K562 (cell line): ENCODE results near the gene HOGA1. TPM values are rescaled to one million over a fixed set of nuclear protein-coding genes. Genes with fewer than 3 reads are reported as not detected.

ENCODE experiments used
- BRCA1 ChIP-seq, 2 experiments: fragments of 450-650 bp in 1 of 2; sonication (generic) in 1 of 2; formaldehyde crosslinking in 1 of 2; IDR thresholded peaks; 2 replicates each; pipeline versions ENCODE4 v1.5.0 to v1.6.1; 2017 to 2020; ENCODE audit warnings: mild to moderate bottlenecking in 1 of 2, missing genetic modification reagents in 1 of 2
- DMBX1 ChIP-seq: fragments of 250-450 bp; sonication (Bioruptor Pico); IDR thresholded peaks from 2 replicates; pipeline ENCODE4 v1.8.0; 2022; ENCODE audit warnings: inconsistent platforms, mild to moderate bottlenecking, moderate library complexity, borderline replicate concordance
- EWSR1 ChIP-seq: fragments of 450-650 bp; IDR thresholded peaks from 2 replicates; pipeline ENCODE4 v1.6.1; 2018; ENCODE audit warnings: borderline replicate concordance, mild to moderate bottlenecking, low read depth, moderate library complexity; ENCODE audit not compliant: partially characterized antibody
- GATAD2A ChIP-seq: fragments of 450-650 bp; IDR thresholded peaks from 2 replicates; pipeline ENCODE4 v1.6.1; 2017
- HDAC8 ChIP-seq: fragments of 450-650 bp; IDR thresholded peaks from 2 replicates; pipeline ENCODE4 v1.6.1; 2016; ENCODE audit warnings: mild to moderate bottlenecking, missing genetic modification characterization, moderate library complexity, missing compliant biosample characterization
- HSF4 ChIP-seq: fragments of 250-450 bp; sonication (Bioruptor Pico); IDR thresholded peaks from 2 replicates; pipeline ENCODE4 v2.1.2; 2022; ENCODE audit warnings: mild to moderate bottlenecking, moderate library complexity, borderline replicate concordance
- KDM1A ChIP-seq, 2 experiments: fragments of 450-650 bp; IDR thresholded peaks; 2 replicates each; pipeline ENCODE4 v1.6.1; 2016; ENCODE audit warnings: mild to moderate bottlenecking in 2 of 2
- MCM7 ChIP-seq, 2 experiments: fragments of 450-650 bp; IDR thresholded peaks; 2 replicates each; pipeline ENCODE4 v1.6.1; 2016 to 2018
- ZFP36 ChIP-seq: fragments of 150-350 bp; IDR thresholded peaks from 2 replicates; pipeline ENCODE4 v1.6.1; 2018; ENCODE audit warnings: low read length, low read depth; ENCODE audit not compliant: partially characterized antibody
- ZNF316 ChIP-seq: fragments of 450-650 bp; IDR thresholded peaks from 2 replicates; pipeline ENCODE4 v1.6.1; 2016
- ZNF583 ChIP-seq: fragments of 250-450 bp; sonication (Bioruptor Pico); IDR thresholded peaks from 2 replicates; pipeline ENCODE4 v1.4.0; 2020
- ZNF699 ChIP-seq: fragments of 250-450 bp; sonication (Bioruptor Pico); IDR thresholded peaks from 2 replicates; pipeline ENCODE4 v1.8.0; 2021; ENCODE audit warnings: mild to moderate bottlenecking, moderate library complexity; ENCODE audit not compliant: insufficient replicate concordance
- polyA plus RNA-seq, 8 experiments: library from polyadenylated mRNA; depleted of rRNA in 4 of 8; stranded (reverse) in 5 of 8; unstranded in 3 of 8; fragments of >200 nt; fragmentation: Nextera tagmentation in 2 of 8; fragmentation: Illumina TruSeq in 1 of 8; extraction: Ambion mirVana in 2 of 8; extraction: Trizol in 1 of 8; gene quantifications; 2 replicates each; pipeline versions ENCODE4 v1.2.1 to v1.2.3, GENCODE V29; 2011 to 2014; ENCODE audit warnings: inconsistent platforms in 1 of 8, missing spikeins in 1 of 8
- total RNA-seq, 7 experiments: library from RNA; depleted of rRNA in 6 of 7; stranded (reverse); fragments of >200 nt in 6 of 7; fragmentation: Illumina TruSeq in 2 of 7; extraction: Trizol in 2 of 7; gene quantifications; 2 replicates each; pipeline versions ENCODE4 v1.2.1 to v1.2.3, GENCODE V29; 2011 to 2021; ENCODE audit warnings: low replicate concordance in 1 of 7
- TF ChIP-seq, protein P1 (sequence below), 2 experiments: fragments of 450-650 bp in 1 of 2; sonication (generic) in 1 of 2; formaldehyde crosslinking in 1 of 2; IDR thresholded peaks in 1 of 2; conservative IDR thresholded peaks in 1 of 2; 2 replicates each; pipeline versions ENCODE4 v1.6.1 to v1.8.1; 2016 to 2023; ENCODE audit warnings: mild to moderate bottlenecking in 2 of 2, moderate library complexity in 2 of 2, inconsistent platforms in 1 of 2, missing genetic modification reagents in 1 of 2
- TF ChIP-seq, protein P2 (sequence below): sonication (generic); formaldehyde crosslinking; IDR thresholded peaks from 2 replicates; pipeline ENCODE4 v1.8.0; 2022; ENCODE audit warnings: mild to moderate bottlenecking, missing genetic modification reagents
- TF ChIP-seq, protein P3 (sequence below), 2 experiments: fragments of 150-350 bp in 1 of 2; IDR thresholded peaks; 2 replicates each; pipeline ENCODE4 v1.6.1; 2012 to 2016; ENCODE audit warnings: low read depth in 2 of 2, low read length in 2 of 2, mild to moderate bottlenecking in 1 of 2, moderate library complexity in 1 of 2
- TF ChIP-seq, protein P4 (sequence below): fragments of 450-650 bp; conservative IDR thresholded peaks from 2 replicates; pipeline ENCODE4 v1.6.1; 2016; ENCODE audit warnings: missing genetic modification characterization, low read depth, mild to moderate bottlenecking, control low read depth, missing compliant biosample characterization
- TF ChIP-seq, protein P5 (sequence below): fragments of 250-450 bp; sonication (Bioruptor Pico); IDR thresholded peaks from 2 replicates; pipeline ENCODE4 v1.8.0; 2022; ENCODE audit warnings: moderate library complexity, mild to moderate bottlenecking, inconsistent platforms
- TF ChIP-seq, protein P6 (sequence below): sonication (generic); formaldehyde crosslinking; IDR thresholded peaks from 2 replicates; pipeline ENCODE4 v1.8.0; 2022; ENCODE audit warnings: missing genetic modification reagents, mild to moderate bottlenecking, borderline replicate concordance

HOGA1 gene
- total and polyA plus RNA-seq, 9 of the 15 experiments (the other 6 are each of a cell fraction or from before 2014, with no cell fraction given) = not detected

DNA sequence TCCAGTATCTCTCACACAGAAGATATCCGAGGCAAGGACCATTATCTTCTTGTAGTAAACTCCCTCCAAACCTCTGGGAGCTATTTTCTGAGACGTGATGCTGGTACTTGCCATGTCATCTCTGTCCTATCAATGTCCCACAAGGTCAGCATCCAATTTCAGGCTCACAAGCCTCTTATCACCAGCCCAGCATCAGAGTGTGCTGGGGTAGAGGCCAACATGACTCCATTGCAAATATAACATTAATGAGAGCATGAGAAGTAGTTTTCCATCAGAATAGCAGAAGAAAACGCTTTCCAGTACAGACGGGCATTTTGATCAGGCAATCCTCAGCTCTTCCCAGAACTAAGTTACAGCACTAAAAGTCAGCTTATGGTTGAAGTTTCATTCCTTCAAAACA is 43.5 kb downstream of the HOGA1 start (continued):
- TF ChIP-seq, protein P1, sequence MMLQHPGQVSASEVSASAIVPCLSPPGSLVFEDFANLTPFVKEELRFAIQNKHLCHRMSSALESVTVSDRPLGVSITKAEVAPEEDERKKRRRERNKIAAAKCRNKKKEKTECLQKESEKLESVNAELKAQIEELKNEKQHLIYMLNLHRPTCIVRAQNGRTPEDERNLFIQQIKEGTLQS (IDR thresholded peaks at IDR 0.05) = no peak
- TF ChIP-seq, protein P1 (CRISPR knock-in tag; conservative IDR thresholded peaks at IDR 0.05) = no peak
- TF ChIP-seq ZNF583 (CRISPR knock-in tag) (peak; percentile 89; the same call in 1 of the 2 replicates), KDM1A (IDR thresholded peaks at IDR 0.05) (peak; percentile 45 to 73; a peak in 3 of 4 replicates), DMBX1 (CRISPR knock-in tag) (peak; percentile 71; the same call in 1 of the 2 replicates), ZNF316 (peak; percentile 42; the same call in 1 of the 2 replicates), ZNF699 (CRISPR knock-in tag) (no peak), HSF4 (CRISPR knock-in tag) (peak; percentile 76; the same call in 1 of the 2 replicates), EWSR1 (no peak), MCM7 (IDR thresholded peaks at IDR 0.05) (no peak), BRCA1 (IDR thresholded peaks at IDR 0.05) (no peak), BRCA1 (CRISPR knock-in tag; IDR thresholded peaks at IDR 0.05) (no peak), GATAD2A (no peak), HDAC8 (tag) (no peak), ZFP36 (no peak)
- TF ChIP-seq, protein P2, sequence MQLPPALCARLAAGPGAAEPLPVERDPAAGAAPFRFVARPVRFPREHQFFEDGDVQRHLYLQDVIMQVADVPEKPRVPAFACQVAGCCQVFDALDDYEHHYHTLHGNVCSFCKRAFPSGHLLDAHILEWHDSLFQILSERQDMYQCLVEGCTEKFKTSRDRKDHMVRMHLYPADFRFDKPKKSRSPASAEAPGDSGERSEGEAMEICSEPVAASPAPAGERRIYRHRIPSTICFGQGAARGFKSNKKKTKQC (CRISPR knock-in tag) = no peak
- TF ChIP-seq, protein P3, sequence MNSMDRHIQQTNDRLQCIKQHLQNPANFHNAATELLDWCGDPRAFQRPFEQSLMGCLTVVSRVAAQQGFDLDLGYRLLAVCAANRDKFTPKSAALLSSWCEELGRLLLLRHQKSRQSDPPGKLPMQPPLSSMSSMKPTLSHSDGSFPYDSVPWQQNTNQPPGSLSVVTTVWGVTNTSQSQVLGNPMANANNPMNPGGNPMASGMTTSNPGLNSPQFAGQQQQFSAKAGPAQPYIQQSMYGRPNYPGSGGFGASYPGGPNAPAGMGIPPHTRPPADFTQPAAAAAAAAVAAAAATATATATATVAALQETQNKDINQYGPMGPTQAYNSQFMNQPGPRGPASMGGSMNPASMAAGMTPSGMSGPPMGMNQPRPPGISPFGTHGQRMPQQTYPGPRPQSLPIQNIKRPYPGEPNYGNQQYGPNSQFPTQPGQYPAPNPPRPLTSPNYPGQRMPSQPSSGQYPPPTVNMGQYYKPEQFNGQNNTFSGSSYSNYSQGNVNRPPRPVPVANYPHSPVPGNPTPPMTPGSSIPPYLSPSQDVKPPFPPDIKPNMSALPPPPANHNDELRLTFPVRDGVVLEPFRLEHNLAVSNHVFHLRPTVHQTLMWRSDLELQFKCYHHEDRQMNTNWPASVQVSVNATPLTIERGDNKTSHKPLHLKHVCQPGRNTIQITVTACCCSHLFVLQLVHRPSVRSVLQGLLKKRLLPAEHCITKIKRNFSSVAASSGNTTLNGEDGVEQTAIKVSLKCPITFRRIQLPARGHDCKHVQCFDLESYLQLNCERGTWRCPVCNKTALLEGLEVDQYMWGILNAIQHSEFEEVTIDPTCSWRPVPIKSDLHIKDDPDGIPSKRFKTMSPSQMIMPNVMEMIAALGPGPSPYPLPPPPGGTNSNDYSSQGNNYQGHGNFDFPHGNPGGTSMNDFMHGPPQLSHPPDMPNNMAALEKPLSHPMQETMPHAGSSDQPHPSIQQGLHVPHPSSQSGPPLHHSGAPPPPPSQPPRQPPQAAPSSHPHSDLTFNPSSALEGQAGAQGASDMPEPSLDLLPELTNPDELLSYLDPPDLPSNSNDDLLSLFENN (IDR thresholded peaks at IDR 0.05; ENCODE audit: low read depth in 2 of 2, low read length in 2 of 2) = no peak
- TF ChIP-seq, protein P4, sequence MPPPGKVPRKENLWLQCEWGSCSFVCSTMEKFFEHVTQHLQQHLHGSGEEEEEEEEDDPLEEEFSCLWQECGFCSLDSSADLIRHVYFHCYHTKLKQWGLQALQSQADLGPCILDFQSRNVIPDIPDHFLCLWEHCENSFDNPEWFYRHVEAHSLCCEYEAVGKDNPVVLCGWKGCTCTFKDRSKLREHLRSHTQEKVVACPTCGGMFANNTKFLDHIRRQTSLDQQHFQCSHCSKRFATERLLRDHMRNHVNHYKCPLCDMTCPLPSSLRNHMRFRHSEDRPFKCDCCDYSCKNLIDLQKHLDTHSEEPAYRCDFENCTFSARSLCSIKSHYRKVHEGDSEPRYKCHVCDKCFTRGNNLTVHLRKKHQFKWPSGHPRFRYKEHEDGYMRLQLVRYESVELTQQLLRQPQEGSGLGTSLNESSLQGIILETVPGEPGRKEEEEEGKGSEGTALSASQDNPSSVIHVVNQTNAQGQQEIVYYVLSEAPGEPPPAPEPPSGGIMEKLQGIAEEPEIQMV (tag) = peak; percentile 66
- TF ChIP-seq, protein P5, sequence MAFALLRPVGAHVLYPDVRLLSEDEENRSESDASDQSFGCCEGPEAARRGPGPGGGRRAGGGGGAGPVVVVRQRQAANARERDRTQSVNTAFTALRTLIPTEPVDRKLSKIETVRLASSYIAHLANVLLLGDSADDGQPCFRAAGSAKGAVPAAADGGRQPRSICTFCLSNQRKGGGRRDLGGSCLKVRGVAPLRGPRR (CRISPR knock-in tag) = peak; percentile 49; the same call in 1 of the 2 replicates
- TF ChIP-seq, protein P6, sequence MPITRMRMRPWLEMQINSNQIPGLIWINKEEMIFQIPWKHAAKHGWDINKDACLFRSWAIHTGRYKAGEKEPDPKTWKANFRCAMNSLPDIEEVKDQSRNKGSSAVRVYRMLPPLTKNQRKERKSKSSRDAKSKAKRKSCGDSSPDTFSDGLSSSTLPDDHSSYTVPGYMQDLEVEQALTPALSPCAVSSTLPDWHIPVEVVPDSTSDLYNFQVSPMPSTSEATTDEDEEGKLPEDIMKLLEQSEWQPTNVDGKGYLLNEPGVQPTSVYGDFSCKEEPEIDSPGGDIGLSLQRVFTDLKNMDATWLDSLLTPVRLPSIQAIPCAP (CRISPR knock-in tag) = no peak
